GM18502 (cell line): ENCODE measurements around the gene ANO1.
"Not testable (repeated sequence)": the region's sequence is repeated elsewhere in the genome, so short reads cannot be mapped to it uniquely, and the experiment has no call there.

Experiments used
- ATAC-seq: cut with Tn5 transposase; IDR thresholded peaks from one replicate; pipeline ENCODE4 v1.9.1; 2021; ENCODE audit warnings: mild to moderate bottlenecking; ENCODE audit not compliant: unreplicated experiment, poor library complexity

The ANO1 gene

GRCh38 chr11:70180906-70181305 lies 102.8 kb downstream of the ANO1 start:
- ATAC-seq, result no peak

- no peak for ATAC-seq
Measured at GRCh38 chr11:70182266-70182665, 104.1 kb downstream of the ANO1 start.

- no peak for ATAC-seq
Measured at GRCh38 chr11:70183032-70183431, 104.9 kb downstream of the ANO1 start.

- no peak for ATAC-seq
Measured at GRCh38 chr11:70183483-70184176, 105.5 kb downstream of the ANO1 start.

GRCh38 chr11:70184396-70184795 lies 106.3 kb downstream of the ANO1 start:
- no peak for ATAC-seq

GRCh38 chr11:70185348-70186055 lies 107.4 kb downstream of the ANO1 start:
- ATAC-seq, result no peak

GRCh38 chr11:70186420-70186819 lies 108.3 kb downstream of the ANO1 start:
- no peak for ATAC-seq

- no peak for ATAC-seq
Measured at GRCh38 chr11:70186936-70187335, 108.8 kb downstream of the ANO1 start.

GRCh38 chr11:70187771-70188170 lies 109.7 kb downstream of the ANO1 start:
- ATAC-seq, result no peak

GRCh38 chr11:70189622-70190021 lies 111.5 kb downstream of the ANO1 start:
- ATAC-seq, result no peak

GRCh38 chr11:70191495-70192140 lies 113.5 kb downstream of the ANO1 start:
- no peak for ATAC-seq

GRCh38 chr11:70192666-70193410 lies 114.7 kb downstream of the ANO1 start:
- no peak for ATAC-seq

- ATAC-seq, result no peak
Measured at GRCh38 chr11:70193411-70194292, 115.5 kb downstream of the ANO1 start.

GRCh38 chr11:70194792-70195791 lies 117.0 kb downstream of the ANO1 start:
- ATAC-seq, result no peak

- no peak for ATAC-seq
Measured at GRCh38 chr11:70200212-70200844, 122.2 kb downstream of the ANO1 start.

- ATAC-seq, result not testable (repeated sequence)
Measured at GRCh38 chr11:70201047-70201446, 122.9 kb downstream of the ANO1 start.

- ATAC-seq, result no peak
Measured at GRCh38 chr11:70201882-70202861, 124.1 kb downstream of the ANO1 start.
